ENCODE data around the gene SKOR2. TPM values are rescaled to one million over a fixed set of nuclear protein-coding genes. Genes with fewer than 3 reads are reported as not detected.

The SKOR2 gene
- total and polyA plus RNA-seq, 2 of the 13 experiments (the other 11 are each of a cell fraction or from before 2014, with no cell fraction given), result not detected

DNA sequence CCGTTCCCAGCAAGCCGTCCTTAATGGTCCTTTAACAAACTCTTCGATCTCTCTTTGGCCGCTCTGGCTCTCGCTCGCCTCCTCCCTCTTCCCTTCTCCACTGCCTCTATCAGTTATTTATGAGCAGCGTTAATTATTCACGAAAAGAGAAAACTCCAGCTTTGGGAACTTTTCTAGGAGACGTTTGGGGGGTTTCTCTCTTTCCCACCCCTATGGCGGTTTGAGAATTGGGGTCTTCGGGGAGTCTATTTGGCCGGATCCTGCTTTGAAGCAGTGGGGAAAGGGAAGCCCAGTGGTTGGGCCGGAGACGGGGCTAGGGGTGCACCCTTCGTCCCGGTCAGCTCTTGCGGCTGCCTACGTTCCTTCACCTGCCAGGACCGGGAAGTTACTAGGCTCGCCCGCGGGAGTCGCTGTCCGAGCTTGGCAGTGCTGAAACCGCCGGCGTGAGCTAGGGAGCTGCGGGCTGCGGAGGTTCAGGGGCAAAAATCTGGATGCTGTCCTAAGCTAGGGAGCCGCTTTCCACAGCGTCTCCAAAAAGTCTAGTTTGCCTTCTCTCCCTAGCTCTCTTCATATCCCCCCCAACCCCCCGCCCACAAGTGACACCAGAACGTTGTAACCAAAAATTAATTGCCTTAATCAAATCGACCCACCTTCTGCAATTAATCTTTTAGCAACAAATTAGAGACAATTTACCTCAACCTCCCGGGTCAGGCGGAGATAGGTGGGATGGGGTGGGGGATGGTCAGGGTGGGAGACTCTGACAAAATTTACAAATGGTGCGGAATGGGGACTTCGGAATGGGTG, 8.9 kb upstream of the SKOR2 start (continued):
- TF ChIP-seq ZNF282 (IDR thresholded peaks at IDR 0.05; ENCODE audit: partially characterized antibody), result no peak
- no peak for TF ChIP-seq ZSCAN25 (CRISPR knock-in tag; IDR thresholded peaks at IDR 0.05)
- TF ChIP-seq ZSCAN12 (CRISPR knock-in tag; IDR thresholded peaks at IDR 0.05), result peak; percentile 92
- TF ChIP-seq ZEB1 (IDR thresholded peaks at IDR 0.05; ENCODE audit: insufficient replicate concordance, low read depth), result no peak
- TF ChIP-seq, protein P1, sequence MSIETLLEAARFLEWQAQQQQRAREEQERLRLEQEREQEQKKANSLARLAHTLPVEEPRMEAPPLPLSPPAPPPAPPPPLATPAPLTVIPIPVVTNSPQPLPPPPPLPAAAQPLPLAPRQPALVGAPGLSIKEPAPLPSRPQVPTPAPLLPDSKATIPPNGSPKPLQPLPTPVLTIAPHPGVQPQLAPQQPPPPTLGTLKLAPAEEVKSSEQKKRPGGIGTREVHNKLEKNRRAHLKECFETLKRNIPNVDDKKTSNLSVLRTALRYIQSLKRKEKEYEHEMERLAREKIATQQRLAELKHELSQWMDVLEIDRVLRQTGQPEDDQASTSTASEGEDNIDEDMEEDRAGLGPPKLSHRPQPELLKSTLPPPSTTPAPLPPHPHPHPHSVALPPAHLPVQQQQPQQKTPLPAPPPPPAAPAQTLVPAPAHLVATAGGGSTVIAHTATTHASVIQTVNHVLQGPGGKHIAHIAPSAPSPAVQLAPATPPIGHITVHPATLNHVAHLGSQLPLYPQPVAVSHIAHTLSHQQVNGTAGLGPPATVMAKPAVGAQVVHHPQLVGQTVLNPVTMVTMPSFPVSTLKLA (IDR thresholded peaks at IDR 0.05), result no peak
- TF ChIP-seq, protein P2, sequence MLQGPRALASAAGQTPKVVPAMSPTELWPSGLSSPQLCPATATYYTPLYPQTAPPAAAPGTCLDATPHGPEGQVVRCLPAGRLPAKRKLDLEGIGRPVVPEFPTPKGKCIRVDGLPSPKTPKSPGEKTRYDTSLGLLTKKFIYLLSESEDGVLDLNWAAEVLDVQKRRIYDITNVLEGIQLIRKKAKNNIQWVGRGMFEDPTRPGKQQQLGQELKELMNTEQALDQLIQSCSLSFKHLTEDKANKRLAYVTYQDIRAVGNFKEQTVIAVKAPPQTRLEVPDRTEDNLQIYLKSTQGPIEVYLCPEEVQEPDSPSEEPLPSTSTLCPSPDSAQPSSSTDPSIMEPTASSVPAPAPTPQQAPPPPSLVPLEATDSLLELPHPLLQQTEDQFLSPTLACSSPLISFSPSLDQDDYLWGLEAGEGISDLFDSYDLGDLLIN (CRISPR knock-in tag; IDR thresholded peaks at IDR 0.05; ENCODE audit: borderline replicate concordance), result no peak
- TF ChIP-seq, protein P3, sequence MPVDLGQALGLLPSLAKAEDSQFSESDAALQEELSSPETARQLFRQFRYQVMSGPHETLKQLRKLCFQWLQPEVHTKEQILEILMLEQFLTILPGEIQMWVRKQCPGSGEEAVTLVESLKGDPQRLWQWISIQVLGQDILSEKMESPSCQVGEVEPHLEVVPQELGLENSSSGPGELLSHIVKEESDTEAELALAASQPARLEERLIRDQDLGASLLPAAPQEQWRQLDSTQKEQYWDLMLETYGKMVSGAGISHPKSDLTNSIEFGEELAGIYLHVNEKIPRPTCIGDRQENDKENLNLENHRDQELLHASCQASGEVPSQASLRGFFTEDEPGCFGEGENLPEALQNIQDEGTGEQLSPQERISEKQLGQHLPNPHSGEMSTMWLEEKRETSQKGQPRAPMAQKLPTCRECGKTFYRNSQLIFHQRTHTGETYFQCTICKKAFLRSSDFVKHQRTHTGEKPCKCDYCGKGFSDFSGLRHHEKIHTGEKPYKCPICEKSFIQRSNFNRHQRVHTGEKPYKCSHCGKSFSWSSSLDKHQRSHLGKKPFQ (CRISPR knock-in tag; IDR thresholded peaks at IDR 0.05; ENCODE audit: insufficient replicate concordance), result no peak
- no peak for TF ChIP-seq ZFP41 (CRISPR knock-in tag; IDR thresholded peaks at IDR 0.05; ENCODE audit: borderline replicate concordance)
- TF ChIP-seq POLR2AphosphoS2 (IDR thresholded peaks at IDR 0.05; ENCODE audit: low read depth, low read length), result no peak
- no peak for TF ChIP-seq PRPF4 (IDR thresholded peaks at IDR 0.05; ENCODE audit: low read depth, low read length, poor library complexity, severe bottlenecking)
- TF ChIP-seq, protein P4, sequence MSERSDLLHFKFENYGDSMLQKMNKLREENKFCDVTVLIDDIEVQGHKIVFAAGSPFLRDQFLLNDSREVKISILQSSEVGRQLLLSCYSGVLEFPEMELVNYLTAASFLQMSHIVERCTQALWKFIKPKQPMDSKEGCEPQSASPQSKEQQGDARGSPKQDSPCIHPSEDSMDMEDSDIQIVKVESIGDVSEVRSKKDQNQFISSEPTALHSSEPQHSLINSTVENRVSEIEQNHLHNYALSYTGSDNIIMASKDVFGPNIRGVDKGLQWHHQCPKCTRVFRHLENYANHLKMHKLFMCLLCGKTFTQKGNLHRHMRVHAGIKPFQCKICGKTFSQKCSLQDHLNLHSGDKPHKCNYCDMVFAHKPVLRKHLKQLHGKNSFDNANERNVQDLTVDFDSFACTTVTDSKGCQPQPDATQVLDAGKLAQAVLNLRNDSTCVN (CRISPR knock-in tag; IDR thresholded peaks at IDR 0.05; ENCODE audit: borderline replicate concordance), result peak; percentile 59; the same call in 1 of the 2 replicates
- no peak for TF ChIP-seq ZNF34 (CRISPR knock-in tag; IDR thresholded peaks at IDR 0.05; ENCODE audit: borderline replicate concordance)
- no peak for TF ChIP-seq ZFP82 (CRISPR knock-in tag; IDR thresholded peaks at IDR 0.05; ENCODE audit: borderline replicate concordance)
- TF ChIP-seq XBP1 (CRISPR knock-in tag; IDR thresholded peaks at IDR 0.05), result peak; percentile 90
- TF ChIP-seq, protein P5, sequence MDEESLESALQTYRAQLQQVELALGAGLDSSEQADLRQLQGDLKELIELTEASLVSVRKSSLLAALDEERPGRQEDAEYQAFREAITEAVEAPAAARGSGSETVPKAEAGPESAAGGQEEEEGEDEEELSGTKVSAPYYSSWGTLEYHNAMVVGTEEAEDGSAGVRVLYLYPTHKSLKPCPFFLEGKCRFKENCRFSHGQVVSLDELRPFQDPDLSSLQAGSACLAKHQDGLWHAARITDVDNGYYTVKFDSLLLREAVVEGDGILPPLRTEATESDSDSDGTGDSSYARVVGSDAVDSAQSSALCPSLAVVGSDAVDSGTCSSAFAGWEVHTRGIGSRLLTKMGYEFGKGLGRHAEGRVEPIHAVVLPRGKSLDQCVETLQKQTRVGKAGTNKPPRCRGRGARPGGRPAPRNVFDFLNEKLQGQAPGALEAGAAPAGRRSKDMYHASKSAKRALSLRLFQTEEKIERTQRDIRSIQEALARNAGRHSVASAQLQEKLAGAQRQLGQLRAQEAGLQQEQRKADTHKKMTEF (CRISPR knock-in tag; IDR thresholded peaks at IDR 0.05), result no peak
- TF ChIP-seq MED1 (CRISPR knock-in tag; IDR thresholded peaks at IDR 0.05), result peak; percentile 53; the same call in 1 of the 2 replicates
- TF ChIP-seq, protein P6, sequence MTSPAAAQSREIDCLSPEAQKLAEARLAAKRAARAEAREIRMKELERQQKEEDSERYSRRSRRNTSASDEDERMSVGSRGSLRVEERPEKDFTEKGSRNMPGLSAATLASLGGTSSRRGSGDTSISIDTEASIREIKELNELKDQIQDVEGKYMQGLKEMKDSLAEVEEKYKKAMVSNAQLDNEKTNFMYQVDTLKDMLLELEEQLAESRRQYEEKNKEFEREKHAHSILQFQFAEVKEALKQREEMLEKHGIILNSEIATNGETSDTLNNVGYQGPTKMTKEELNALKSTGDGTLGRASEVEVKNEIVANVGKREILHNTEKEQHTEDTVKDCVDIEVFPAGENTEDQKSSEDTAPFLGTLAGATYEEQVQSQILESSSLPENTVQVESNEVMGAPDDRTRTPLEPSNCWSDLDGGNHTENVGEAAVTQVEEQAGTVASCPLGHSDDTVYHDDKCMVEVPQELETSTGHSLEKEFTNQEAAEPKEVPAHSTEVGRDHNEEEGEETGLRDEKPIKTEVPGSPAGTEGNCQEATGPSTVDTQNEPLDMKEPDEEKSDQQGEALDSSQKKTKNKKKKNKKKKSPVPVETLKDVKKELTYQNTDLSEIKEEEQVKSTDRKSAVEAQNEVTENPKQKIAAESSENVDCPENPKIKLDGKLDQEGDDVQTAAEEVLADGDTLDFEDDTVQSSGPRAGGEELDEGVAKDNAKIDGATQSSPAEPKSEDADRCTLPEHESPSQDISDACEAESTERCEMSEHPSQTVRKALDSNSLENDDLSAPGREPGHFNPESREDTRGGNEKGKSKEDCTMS (CRISPR knock-in tag; conservative IDR thresholded peaks at IDR 0.05), result no peak; the same call in 1 of the 2 replicates
- TF ChIP-seq KDM6A (CRISPR knock-in tag; IDR thresholded peaks at IDR 0.05; ENCODE audit: low read depth), result no peak
- no peak for TF ChIP-seq ZNF598 (CRISPR knock-in tag; IDR thresholded peaks at IDR 0.05; ENCODE audit: borderline replicate concordance)

All from HepG2 (cell line).